Activated T-cell treated with anti-CD3 and anti-CD28 coated beads, Interleukin-2, amount 50 U/mL, for 1 hour (primary cell): ENCODE measurements around the gene DPF3.

Experiments
- DNase-seq: peaks from one replicate; pipeline ENCODE4 v3.0.0-alpha.2; 2020

DPF3 gene

GRCh38 chr14:72634691-72635616, 258.9 kb downstream of the DPF3 start:
- DNase-seq: no peak

- no peak for DNase-seq
Observed at GRCh38 chr14:72633551-72633950, 260.4 kb downstream of the DPF3 start.

GRCh38 chr14:72632727-72633126, 261.2 kb downstream of the DPF3 start:
- DNase-seq: no peak

GRCh38 chr14:72631401-72631800, 262.5 kb downstream of the DPF3 start:
- DNase-seq: no peak

GRCh38 chr14:72630374-72630773, 263.5 kb downstream of the DPF3 start:
- DNase-seq: no peak

GRCh38 chr14:72629534-72629933, 264.4 kb downstream of the DPF3 start:
- no peak for DNase-seq

GRCh38 chr14:72625689-72626088, 268.2 kb downstream of the DPF3 start:
- no peak for DNase-seq

GRCh38 chr14:72621387-72622065, 272.4 kb downstream of the DPF3 start:
- no peak for DNase-seq

- no peak for DNase-seq
Observed at GRCh38 chr14:72619881-72620280, 274.0 kb downstream of the DPF3 start.

- no peak for DNase-seq
Observed at GRCh38 chr14:72619111-72619571, 274.8 kb downstream of the DPF3 start.

- DNase-seq: no peak
Observed at GRCh38 chr14:72618424-72618823, 275.5 kb downstream of the DPF3 start.

- no peak for DNase-seq
Observed at GRCh38 chr14:72617391-72618031, 276.4 kb downstream of the DPF3 start.

- no peak for DNase-seq
Observed at GRCh38 chr14:72616811-72617210, 277.1 kb downstream of the DPF3 start.

- no peak for DNase-seq
Observed at GRCh38 chr14:72616294-72616693, 277.6 kb downstream of the DPF3 start.

- DNase-seq: no peak
Observed at GRCh38 chr14:72615451-72616121, 278.3 kb downstream of the DPF3 start.

GRCh38 chr14:72614891-72615415, 278.9 kb downstream of the DPF3 start:
- no peak for DNase-seq

GRCh38 chr14:72614365-72614764, 279.5 kb downstream of the DPF3 start:
- DNase-seq: no peak

- no peak for DNase-seq
Observed at GRCh38 chr14:72613975-72614319, 280.0 kb downstream of the DPF3 start.

GRCh38 chr14:72613231-72613974, 280.5 kb downstream of the DPF3 start:
- no peak for DNase-seq

- DNase-seq: no peak
Observed at GRCh38 chr14:72612041-72612440, 281.9 kb downstream of the DPF3 start.

GRCh38 chr14:72611506-72611905, 282.4 kb downstream of the DPF3 start:
- no peak for DNase-seq

- no peak for DNase-seq
Observed at GRCh38 chr14:72610831-72611200, 283.1 kb downstream of the DPF3 start.
